HG02885 (cell line): ENCODE measurements around the gene DPPA5.
"Not testable (repeated sequence)": the region's sequence is repeated elsewhere in the genome, so short reads cannot be mapped to it uniquely, and the experiment has no call there.

ENCODE experiments used
- ATAC-seq: cut with Tn5 transposase; IDR thresholded peaks from one replicate; pipeline ENCODE4 v1.9.1; 2021; ENCODE audit warnings: mild to moderate bottlenecking; ENCODE audit not compliant: unreplicated experiment, poor library complexity

The DPPA5 gene, protein sequence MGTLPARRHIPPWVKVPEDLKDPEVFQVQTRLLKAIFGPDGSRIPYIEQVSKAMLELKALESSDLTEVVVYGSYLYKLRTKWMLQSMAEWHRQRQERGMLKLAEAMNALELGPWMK

DNA sequence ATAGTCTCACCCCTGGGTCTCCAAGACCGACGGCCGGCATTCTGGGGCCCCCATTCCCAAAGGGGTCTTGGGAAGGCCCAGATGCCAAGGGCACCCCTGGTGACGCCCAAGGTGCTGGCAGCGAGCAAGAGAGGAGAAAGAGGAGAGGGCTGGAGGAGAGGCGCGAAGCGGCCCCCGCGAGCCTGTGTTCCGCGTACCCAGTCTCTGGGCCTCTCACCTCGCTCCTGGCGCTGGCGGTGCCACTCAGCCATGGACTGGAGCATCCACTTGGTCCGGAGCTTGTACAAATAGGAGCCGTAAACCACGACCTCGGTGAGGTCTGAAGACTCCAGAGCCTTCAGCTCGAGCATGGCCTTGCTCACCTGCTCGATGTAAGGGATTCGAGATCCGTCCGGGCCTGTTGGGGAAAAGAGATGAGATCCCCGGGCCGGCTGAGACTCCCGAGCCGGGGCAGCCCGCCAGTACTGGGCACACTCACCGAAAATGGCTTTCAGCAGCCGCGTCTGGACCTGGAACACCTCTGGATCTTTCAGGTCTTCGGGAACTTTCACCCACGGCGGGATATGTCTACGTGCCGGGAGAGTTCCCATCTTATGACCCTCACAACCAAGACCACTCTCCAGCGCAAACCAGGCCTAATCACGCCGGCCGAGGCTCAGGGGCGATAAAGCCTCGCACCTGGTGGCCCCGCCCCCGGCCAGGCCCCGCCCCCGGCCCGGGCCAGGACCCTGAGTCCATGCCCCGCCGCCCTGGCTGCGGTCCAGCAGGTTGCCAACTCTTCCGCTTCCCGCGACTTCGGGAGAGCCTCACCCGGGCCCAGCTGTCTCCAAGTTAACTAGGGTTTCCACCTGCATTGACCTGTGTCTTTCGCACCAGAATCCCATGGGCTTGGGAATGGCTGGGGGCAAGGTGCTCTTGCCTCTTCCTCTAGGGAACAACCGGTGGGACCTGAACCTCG lies at the start of gene DPPA5:
TSS of gene DPPA5 (minus strand) at position 641 of the 958 bp plus-strand sequence. CDS start at position 590, 51 bp downstream.
- no peak for ATAC-seq

- peak; percentile 49 for ATAC-seq
These were observed 46.6 kb upstream of the DPPA5 start for GRCh38 chr6:73400656-73401055.

DNA sequence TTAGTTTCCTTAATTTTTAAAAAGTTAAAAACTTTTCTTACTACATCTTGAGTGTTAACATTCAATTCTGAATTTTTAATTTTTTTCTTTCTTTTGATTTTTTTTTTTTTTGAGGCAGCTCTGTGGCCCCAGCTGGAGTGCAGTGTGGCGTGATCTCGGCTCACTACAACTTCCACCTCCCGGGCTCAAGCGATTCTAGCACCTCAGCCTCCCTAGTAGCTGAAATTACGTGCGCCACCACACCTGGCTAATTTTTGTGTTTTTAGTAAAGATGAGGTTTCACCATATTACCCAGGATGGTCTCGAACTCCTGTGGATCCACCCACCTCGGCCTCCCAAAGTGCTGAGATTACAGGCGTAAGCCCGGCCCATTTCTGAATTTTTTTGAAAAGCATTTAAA lies 41.8 kb upstream of the DPPA5 start:
- ATAC-seq = no peak

- ATAC-seq = no peak
These were observed 40.7 kb upstream of the DPPA5 start, which contains the start of gene DDX43 for GRCh38 chr6:73394577-73395354. TSS of gene DDX43 (plus strand) at chr6:73394828. CDS start at chr6:73394906, 78 bp downstream.

DNA sequence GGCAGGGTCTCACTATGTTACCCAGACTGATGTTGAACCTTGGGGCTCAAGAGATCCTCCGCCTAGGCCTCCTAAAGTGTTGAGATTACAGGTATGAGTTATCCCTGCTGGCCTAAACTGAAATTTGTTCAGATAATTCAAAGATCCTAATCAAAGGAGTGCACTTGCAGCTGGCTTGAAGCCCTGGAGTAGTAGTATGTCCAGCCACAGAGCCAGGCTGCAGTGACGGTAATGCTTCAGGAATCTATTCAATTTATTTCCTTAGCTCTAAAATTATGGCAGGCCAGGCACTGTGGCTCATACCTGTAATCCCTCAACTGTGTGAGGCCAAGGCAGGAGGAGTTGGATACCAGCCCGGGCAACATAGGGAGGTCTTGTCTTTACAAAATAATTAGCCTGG lies 39.2 kb upstream of the DPPA5 start:
- no peak for ATAC-seq

DNA sequence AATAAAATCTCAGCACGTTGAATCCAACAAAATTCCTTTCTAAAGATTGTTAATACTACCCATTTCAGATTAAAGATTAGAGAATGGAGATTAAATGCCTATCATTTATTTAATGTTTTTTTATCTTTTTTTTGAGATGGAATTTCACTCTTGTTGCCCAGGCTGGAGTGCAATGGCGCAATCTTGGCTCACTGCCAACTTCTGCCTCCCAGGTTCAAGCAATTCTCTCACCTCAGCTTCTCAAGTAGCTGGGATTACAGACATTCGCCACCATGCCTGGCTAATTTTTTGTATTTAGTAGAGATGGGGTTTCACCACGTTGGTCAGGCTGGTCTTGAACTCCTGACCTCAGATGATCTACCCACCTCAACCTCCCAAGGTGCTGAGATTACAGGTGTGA lies 38.1 kb upstream of the DPPA5 start:
- ATAC-seq = not testable (repeated sequence)

DNA sequence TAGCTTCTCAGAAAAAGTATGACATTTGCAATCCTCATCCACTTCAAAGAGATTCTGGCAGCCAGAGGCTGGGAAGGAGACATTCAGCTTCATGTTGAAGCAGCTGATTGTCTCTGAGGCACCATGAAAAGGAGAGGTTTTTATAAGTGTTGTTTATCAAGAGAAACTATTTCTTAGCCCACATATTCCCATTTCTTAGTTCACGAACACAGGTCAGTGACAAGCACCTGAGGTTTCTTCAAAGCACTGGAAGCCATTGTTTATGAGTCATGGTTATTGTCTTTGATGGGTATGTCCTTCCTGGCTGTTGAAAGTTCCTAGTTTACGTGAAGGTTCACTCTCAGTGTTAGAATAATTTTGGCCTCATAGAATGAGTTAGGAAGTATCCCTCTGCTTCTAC lies 37.6 kb upstream of the DPPA5 start:
- no peak for ATAC-seq

GRCh38 chr6:73389854-73390253 lies 35.8 kb upstream of the DPPA5 start:
- no peak for ATAC-seq

GRCh38 chr6:73388800-73389512 lies 34.9 kb upstream of the DPPA5 start:
- peak; percentile 77 for ATAC-seq

DNA sequence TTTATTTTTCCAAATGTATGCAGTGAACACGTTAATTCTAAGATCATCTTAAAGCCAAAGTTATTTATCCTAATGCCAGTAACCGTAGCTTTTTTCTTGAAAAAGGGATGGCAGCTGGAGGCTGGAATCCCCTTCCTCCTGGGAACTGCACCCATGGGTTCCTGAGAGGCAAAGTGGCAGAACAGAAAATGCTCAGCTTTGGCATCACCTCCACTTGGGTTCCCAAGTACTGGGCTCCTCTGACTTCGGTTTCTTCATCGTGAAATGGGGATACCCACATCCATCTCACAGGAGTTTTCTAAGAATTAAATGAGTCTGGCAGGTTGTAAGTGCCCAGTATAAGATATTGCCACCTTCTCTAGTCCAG lies 34.3 kb upstream of the DPPA5 start:
- peak; percentile 19 for ATAC-seq

- no peak for ATAC-seq
These were observed 28.5 kb upstream of the DPPA5 start for GRCh38 chr6:73382462-73383113.

DNA sequence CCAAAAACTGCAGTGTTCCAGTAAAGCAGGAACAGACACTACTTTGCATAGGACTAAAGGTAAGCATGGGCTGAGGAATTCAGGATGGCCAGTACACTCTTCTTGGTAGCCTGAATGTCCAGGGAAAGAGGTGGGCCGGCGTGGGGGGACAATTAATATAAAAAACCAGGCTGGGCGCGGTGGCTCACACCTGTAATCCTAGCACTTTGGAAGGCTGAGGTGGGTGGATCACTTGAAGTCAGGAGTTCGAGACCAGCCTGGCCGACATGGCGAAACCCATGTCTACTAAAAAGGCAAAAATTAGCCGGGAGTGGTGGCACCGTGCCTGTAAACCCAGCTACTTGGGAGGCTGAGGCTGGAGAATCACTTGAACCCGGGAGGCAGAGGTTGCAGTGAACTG lies 27.5 kb upstream of the DPPA5 start:
- not testable (repeated sequence) for ATAC-seq

- no peak for ATAC-seq
These were observed 23.1 kb upstream of the DPPA5 start for GRCh38 chr6:73377225-73377624.

DNA sequence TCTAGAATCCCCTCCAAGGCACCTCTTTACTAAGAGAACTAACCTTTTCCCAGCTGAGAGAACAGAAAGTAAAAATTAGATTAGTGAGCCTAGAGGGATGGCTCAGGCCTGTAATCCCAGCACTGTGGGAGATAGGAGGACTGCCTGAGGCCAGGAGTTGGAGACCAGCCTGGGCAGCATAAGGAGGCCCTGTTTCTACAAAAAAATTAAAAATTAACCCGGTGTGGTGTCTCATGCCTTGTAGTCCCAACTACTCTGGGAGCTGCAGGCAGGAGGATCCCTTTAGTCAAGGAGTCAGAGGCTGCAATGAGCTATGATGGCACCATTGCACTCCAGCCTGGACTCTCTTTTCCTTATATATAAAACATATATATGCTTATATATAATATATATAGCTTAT lies 21.1 kb upstream of the DPPA5 start:
- no peak for ATAC-seq

DNA sequence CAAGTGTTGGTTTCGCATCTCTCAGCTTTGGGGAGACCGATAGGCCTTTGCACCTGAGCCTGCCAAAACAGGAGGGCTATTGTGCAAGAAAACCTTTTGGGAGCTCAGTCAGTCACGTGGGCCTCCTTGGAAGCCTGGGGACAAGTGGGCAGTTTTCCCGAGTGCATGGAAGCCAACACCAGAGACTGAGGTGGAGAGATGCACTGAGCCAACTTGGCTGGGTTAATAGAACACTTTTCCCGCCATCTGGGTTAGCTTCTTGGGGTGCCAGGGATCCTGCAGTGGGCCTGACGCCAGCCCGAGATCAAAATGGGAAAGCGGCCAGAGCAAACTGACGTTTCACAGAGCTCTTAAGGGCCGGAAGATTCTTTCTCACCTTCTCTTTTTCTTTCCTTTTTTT lies 18.4 kb upstream of the DPPA5 start:
- no peak for ATAC-seq

DNA sequence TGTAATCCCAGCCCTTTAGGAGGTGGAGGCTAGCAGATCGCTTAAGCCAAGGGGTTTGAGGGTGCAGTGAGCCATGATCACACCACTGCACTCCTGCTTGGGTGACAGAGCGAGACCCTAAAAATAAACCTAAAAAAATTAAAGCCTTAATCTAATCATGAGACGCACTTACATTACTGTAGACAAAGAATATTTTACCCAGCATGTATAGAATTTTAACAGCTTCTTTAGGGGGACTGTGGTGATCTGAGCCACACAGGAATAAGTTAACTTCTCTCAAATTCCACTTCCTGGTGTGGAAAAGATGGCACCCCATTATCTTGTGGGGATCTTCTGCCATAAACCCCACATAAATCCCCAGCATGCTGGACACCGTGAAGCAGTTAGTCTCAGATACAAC lies 17.9 kb upstream of the DPPA5 start:
- no peak for ATAC-seq

DNA sequence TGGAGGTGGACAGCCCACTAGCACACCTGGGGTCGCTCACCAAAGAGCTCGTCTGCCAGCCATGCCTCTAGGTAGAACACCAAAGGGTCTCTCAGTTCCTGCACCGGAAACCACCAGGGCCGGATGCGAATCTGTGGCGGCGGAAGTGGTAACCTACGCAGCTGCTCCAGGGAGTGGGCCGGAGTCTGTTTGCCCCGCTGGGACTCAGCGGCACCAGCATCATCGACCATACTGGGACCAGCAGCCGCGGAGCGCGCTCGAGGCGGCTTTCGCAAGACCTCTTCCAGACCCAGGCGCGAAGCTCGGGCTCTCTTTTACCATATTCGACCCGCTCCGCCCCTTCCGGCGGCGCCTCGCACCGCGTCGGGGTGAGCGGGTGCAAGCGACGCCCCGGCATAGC lies 15.5 kb upstream of the DPPA5 start, which contains the start of gene OOEP:
TSS of gene OOEP (minus strand) at position 335 of the 400 bp plus-strand sequence. CDS start at position 230, 105 bp downstream.
- no peak for ATAC-seq

GRCh38 chr6:73369157-73369556 lies 15.1 kb upstream of the DPPA5 start:
- no peak for ATAC-seq

DNA sequence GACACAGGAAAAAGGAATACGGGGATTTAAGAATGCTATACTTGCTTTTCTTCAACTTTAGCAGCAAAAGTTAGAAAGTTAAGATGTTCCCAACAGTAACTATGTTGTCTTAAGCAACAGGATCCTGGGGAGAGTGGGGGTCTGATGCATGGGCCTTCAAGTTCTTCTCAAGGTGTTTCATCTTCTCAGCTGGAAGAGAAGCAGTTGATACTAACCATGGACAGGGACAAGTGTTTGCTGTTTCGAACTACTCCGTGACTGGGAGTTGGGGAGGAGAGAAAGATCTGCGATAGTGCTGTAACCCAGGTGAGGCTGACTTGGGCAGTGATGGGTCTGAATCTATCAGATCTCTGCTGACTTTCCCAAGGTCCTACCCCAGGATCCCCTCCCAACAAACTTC lies 14.6 kb upstream of the DPPA5 start:
- no peak for ATAC-seq
